ENCODE measurements around the gene DCST2. TPM values are rescaled to one million over a fixed set of nuclear protein-coding genes. Genes with fewer than 3 reads are reported as not detected.

Gene DCST2
- total RNA-seq, result 1 to 10 TPM; 1.1 to 1.4 TPM

DNA sequence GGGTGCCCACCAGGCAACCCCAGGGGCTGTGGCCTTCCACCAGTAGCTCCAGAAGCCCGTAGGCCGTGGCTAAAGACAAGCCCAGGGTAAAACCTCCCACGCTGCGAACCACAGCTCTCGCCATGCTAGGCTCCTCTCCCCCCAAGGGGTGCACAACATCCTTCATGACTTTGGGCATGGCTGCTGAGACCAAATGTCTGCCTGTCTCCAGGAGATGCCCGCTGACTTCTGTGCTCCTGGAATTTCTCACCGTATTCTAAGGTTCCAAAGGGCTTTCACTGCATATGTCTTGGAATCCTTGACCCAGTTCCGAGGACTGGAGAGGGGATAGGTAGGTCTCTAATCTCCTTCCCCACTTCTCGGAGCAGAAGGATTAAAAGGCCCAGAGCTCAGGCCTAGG is at the start of gene DCST2, which contains the start of gene DCST1:
DCST2 (minus strand) TSS at position 258 of the 400 bp plus-strand sequence; CDS start at position 178, 80 bp downstream.
DCST1 (plus strand) TSS at position 301 of the 400 bp plus-strand sequence. CDS start 213 bp downstream, outside the sequence.
- ATAC-seq (replicated peaks in 1 of 2) (no peak), DNase-seq (no peak)
- no peaks in the 10 kb centered on the region for H3K9me3 Mint-ChIP-seq
- no peaks in the 10 kb centered on the region for H3K27me3 Mint-ChIP-seq (ENCODE audit: low read depth)
- no peak within 1 kb of the TSS for H3K27ac Mint-ChIP-seq
- H3K4me1 Mint-ChIP-seq (ENCODE audit: low read depth), result no peaks in the 10 kb centered on the region
- H3K4me3 Mint-ChIP-seq, result no peak within 1 kb of the TSS
- no peaks in the 10 kb centered on the region for H3K36me3 Mint-ChIP-seq (ENCODE audit: insufficient read depth in 2 of 2)

DNA sequence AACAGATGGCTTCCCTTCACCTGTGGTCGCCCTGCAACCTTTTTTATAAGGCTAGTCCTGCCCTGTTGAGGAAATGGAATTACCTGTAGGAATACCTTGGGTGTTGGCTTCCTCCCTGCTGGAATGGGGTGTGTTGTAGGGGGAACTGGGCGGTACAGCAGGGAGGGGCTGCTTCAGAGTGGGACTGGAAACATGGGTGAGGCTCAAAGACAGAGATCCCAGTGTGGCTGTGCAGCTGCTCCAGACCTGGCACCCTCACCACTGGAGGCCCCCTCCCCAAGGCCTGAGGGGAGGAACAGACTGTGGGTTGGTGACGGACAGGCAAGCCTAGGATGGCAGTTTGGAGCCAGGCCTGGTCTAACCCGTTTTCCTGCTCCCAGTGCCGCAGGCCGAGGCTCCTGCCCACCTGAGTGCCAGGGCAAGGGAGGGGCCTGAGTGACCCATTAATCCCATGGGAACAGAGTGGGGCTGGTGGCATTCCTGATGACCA is 49.5 kb upstream of the DCST2 start:
- DNase-seq, result no peak
- Mint-ChIP-seq H3K27ac (no peak overlapping the region), H3K36me3 (ENCODE audit: insufficient read depth in 2 of 2) (peaks cover 0 to 2% of the 10 kb centered on the region in 2 donors), H3K4me3 (peak overlapping the region in 1 of 2 donors; percentile 72), H3K9me3 (no peaks in the 10 kb centered on the region), H3K4me1 (ENCODE audit: low read depth) (peaks cover 47% of the 10 kb centered on the region), H3K27me3 (ENCODE audit: low read depth) (peaks cover 43% of the 10 kb centered on the region)
- no peak for ATAC-seq (replicated peaks in 1 of 2)

DNA sequence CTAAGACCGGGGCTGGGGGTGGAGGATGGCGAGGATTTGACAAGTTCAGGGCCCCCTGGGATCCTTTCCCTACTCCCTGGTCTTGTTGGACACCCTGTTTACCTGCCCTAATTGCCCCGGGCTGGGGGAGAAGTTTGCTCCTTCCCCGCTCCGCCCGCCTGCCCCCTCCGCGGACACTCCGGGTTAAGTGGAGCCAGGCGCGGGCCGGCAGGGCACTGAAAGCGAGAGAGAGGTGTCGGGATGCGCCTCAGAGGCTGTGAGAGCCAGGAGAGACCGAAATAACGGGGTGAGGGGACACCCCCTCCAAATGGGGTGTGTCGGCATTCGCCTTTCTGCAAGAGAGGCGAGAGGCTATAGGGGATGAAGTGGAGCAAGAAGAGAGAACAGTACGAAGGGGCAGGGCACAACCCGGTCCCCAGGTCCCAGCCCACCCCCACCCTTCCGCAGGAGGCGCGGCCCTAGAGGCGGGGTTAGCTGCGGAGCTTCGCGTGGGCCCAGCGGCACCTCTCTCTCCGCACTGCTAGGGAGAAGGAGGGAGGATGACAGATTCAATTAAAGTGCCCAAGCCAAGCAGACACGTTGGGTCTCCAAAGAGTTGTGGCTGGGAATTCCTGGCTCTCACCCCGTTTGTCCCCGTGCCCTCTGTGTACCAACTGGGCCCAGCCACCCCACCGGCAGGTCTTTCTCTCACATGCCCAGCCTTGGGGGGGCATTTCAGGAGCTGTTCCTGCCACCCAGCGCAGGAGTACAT is 48.9 kb upstream of the DCST2 start:
- no peak overlapping the region for H3K27ac Mint-ChIP-seq
- peak overlapping the region; percentile 70 to 72 for H3K4me3 Mint-ChIP-seq
- peaks cover 47% of the 10 kb centered on the region for H3K4me1 Mint-ChIP-seq (ENCODE audit: low read depth)
- no peaks in the 10 kb centered on the region for H3K9me3 Mint-ChIP-seq
- DNase-seq, result peak in 1 of 2 donors; percentile 44
- H3K27me3 Mint-ChIP-seq (ENCODE audit: low read depth), result peaks cover 43% of the 10 kb centered on the region
- no peak for ATAC-seq (replicated peaks in 1 of 2)
- peaks cover 0 to 2% of the 10 kb centered on the region in 2 donors for H3K36me3 Mint-ChIP-seq (ENCODE audit: insufficient read depth in 2 of 2)

DNA sequence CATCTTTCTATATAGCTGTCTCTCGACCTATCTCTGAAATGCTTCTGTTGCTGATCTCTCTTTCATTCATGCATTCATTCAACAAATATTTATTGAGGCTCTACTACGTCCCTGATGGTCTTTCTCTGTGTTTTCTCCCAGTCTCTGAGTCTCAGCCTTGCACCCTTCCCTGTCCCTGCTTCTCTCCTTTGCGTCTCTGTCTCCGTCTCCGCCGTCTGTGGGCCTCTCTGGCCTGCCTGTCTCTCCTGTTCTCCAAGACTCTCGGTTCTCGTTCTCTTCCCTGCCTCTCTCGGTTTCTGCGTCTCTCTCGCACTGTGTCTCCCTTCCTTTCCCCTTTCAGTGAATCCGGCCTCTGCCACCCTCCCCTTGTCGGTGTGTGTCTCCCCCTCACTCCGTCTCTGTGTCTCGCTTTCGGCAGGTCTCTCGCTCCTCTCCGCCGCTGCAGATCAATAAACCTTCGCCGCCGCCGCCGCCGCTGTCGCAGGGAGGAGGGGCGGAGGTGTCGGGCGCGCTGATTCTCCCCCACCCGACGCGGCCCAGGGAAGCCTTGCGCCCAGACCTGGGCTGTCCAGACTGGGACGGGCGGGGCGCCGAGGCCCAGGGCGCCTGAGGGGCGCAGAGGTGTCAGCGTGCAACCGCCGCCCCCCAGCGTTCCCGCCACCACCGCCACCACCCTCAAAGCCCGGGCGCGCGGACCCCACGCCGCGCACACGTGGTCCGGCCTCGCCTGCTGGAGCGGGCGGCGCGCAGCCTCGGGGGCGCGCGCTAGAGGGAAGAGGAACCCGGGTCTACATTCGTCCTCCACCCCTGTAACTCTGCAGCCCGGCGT is 48.1 kb upstream of the DCST2 start:
- DNase-seq (peak; percentile 44 to 51), ATAC-seq (replicated peaks in 1 of 2) (no peak)
- Mint-ChIP-seq H3K9me3 (no peaks in the 10 kb centered on the region), H3K4me3 (peak overlapping the region; percentile 79), H3K4me1 (ENCODE audit: low read depth) (peaks cover 47% of the 10 kb centered on the region), H3K36me3 (ENCODE audit: insufficient read depth in 2 of 2) (peaks cover 0 to 2% of the 10 kb centered on the region in 2 donors), H3K27me3 (ENCODE audit: low read depth) (peaks cover 43% of the 10 kb centered on the region), H3K27ac (no peak overlapping the region)

DNA sequence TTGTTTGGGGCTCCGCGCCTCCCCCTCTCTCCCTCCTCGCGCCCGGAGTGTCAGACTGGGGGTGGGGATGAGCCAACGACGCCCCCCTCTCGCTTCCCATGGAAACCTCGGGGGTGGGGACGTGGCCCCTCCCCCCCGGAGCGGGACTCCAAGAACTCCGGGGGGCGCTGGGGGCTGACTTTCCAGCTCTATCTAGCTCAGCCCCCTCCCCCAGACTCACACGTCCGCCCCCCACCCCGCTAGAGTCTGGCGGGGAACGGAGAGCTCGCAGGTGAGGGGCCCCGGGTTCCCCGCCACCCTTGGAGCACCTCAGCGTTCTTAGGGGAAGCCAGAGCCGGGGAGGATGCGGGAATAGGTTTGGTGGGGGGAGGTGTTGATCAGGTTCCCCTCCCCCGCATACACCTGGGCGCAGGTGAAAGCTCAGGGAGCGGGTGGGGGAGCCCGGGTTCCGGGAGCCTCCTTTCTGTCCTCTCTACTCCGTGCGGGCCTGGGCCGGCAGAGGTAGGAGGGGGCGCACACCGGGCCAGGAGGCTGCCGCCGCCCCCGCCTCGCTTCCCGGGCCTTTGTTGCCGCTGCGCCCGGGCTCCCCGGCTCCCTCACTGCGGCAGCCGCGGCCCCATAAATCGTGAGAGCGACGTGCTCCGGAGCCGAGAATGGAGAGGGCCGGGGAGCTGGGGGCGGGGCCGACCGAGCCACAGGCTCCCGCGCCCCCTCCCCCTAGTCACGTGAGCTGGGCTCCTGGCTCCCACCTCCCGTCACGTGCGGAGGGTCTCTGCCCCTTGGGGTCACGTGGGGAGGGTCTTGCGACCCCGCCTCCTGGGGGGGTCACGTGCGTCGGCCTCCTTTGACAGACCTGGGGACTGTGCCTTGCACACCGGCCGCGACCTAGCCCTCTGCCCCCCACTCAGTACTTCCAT is 47.0 kb upstream of the DCST2 start:
- Mint-ChIP-seq H3K27me3 (ENCODE audit: low read depth) (peaks cover 43% of the 10 kb centered on the region), H3K4me1 (ENCODE audit: low read depth) (peaks cover 40% of the 10 kb centered on the region), H3K9me3 (no peaks in the 10 kb centered on the region), H3K27ac (no peak overlapping the region), H3K36me3 (ENCODE audit: insufficient read depth in 2 of 2) (peaks cover 0 to 2% of the 10 kb centered on the region in 2 donors), H3K4me3 (peak overlapping the region; percentile 79)
- no peak for ATAC-seq (replicated peaks in 1 of 2)
- peak; percentile 38 to 54 for DNase-seq

DNA sequence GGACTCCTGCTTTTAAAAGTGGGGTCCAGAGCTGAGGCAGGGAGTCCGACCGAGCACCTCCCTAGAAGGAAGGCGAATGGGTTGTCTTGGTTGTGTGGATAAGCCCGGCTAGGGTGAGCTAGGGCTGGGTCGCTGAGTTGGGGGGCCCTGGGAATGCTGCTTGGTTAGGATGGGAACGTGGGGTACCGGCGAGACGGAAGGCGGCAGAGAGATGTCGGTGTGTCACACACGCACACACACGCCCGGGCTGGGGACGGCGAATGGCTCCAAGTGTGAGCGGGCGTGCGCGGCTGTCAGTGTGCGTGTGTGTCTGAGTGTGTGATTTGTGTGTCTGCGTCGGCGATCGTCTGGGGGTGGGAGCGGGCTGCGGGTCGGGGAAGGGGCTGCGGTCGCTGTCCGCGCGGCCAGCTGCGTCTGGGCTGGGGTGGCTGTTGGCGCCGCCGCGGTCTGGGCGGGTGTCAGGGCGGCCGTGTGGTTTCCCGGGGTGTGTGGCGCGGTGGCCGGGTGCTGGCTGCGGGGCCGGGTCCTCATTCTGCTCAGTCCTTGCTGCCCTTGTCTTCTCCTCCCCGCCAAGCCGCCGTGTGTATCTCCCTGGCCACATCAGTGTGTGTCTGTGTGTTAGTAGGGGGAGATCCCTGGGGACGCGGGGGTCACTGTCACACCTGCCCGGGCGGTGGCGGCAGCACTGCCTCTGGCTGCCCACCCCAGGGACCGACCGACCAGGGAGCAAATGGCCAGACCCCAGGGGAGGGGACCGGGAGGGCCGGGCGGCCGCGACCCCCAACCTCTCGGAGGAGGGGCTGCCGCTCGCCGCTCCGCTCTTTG is 46.1 kb upstream of the DCST2 start:
- Mint-ChIP-seq H3K9me3 (no peaks in the 10 kb centered on the region), H3K36me3 (ENCODE audit: insufficient read depth in 2 of 2) (peaks cover 0 to 2% of the 10 kb centered on the region in 2 donors), H3K27ac (peak overlapping the region; percentile 24), H3K4me3 (peak overlapping the region; percentile 72 to 79), H3K27me3 (ENCODE audit: low read depth) (peaks cover 43% of the 10 kb centered on the region), H3K4me1 (ENCODE audit: low read depth) (peaks cover 37% of the 10 kb centered on the region)
- peak; percentile 46 to 48 for DNase-seq
- ATAC-seq (replicated peaks in 1 of 2), result peak; percentile 10 to 12

DNA sequence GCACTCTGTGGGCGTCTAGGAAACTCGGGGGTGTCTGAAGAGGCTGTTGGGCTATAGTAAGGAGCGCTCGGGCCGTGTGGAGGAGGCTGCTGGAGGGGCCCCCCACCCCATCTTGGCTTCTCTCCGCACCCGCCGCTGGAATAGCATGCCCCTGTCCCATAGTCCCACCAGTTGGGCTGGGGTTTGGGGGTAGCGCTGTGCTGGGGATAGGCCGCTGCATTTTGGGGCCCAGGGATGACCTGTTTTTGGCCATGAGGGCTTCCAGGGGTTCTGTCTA is 45.6 kb upstream of the DCST2 start:
- H3K27ac Mint-ChIP-seq, result peak overlapping the region; percentile 24
- H3K9me3 Mint-ChIP-seq, result no peaks in the 10 kb centered on the region
- DNase-seq (no peak), ATAC-seq (replicated peaks in 1 of 2) (peak in 1 of 2 donors; percentile 6)
- peaks cover 32% of the 10 kb centered on the region for H3K4me1 Mint-ChIP-seq (ENCODE audit: low read depth)
- peaks cover 41% of the 10 kb centered on the region for H3K27me3 Mint-ChIP-seq (ENCODE audit: low read depth)
- H3K36me3 Mint-ChIP-seq (ENCODE audit: insufficient read depth in 2 of 2), result peaks cover 0 to 2% of the 10 kb centered on the region in 2 donors
- H3K4me3 Mint-ChIP-seq, result peak overlapping the region; percentile 72 to 79

DNA sequence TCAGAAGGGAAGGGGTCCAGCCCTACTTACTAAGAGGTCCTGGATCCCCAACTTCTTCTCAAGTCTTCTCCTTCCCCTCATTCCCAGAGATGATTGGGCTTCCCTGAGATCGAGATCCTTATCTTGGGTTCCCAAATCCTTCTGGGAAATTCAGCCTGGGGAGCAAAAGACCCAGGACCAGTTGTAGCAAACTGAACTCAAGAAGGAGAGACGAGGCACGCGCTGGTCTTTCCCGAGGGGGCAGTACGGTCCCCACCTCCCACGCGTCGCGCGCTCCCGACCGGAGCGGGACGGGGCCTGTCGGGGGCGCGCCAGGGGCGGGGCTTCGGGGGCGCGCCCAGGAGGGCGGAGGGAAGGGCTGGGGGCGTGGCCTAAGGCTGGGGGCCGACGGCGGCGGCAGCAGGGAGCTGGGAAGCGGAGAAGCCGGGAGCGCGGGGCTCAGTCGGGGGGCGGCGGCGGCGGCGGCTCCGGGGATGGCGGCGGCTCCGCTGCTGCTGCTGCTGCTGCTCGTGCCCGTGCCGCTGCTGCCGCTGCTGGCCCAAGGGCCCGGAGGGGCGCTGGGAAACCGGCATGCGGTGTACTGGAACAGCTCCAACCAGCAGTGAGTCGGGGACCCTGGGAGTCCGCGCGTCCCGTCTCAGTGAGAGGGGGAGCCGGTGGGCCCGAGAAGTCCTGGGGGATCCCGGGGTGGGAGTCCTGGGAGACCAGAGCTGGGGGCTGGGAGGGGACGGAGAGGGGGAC is 45.1 kb upstream of the DCST2 start, which contains the start of gene EFNA3:
EFNA3 (plus strand) TSS at position 369 of the 741 bp plus-strand sequence; CDS start at position 474, 105 bp downstream.
- Mint-ChIP-seq H3K9me3 (no peaks in the 10 kb centered on the region), H3K4me3 (peak within 1 kb of the TSS; percentile 72 to 79), H3K36me3 (ENCODE audit: insufficient read depth in 2 of 2) (peaks cover 0 to 2% of the 10 kb centered on the region in 2 donors), H3K27me3 (ENCODE audit: low read depth) (peaks cover 36% of the 10 kb centered on the region), H3K4me1 (ENCODE audit: low read depth) (peaks cover 32% of the 10 kb centered on the region), H3K27ac (peak within 1 kb of the TSS; percentile 24)
- peak; percentile 68 to 78 for DNase-seq
- peak; percentile 46 to 53 for ATAC-seq (replicated peaks in 1 of 2)

DNA sequence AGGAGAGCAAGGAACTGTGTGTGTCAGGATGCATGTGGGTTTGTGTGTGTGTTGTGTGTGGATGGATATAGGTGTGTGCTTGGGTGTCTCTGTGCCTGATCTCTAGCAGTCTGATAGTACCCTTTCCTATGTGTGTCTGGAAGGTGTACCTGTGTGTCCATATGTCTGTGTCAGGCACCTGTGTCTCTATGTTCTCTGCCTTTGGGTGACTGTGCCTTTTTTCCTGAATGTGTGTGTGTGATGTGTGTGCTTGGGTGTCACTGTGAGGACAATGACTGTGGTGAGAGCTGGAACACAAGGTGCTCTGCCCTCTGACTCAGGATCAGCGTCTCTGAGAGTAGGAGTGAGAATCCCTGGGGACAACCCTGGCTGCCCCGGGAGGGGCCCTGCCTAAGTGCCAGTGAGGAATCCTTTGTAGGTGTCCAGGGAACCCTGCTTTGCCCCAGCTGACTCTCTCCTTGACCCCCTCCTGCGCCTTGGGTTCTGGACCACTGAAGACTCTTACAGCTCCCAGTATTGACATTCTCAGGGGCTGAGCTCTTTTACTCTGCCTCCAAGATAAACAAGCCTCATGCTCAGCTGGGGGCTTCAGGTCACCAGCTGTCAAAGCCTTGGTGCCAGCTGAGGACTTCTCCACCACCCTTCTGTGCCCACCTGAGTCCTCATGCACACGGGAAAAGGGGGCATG is 44.3 kb upstream of the DCST2 start:
- DNase-seq (no peak), ATAC-seq (replicated peaks in 1 of 2) (no peak)
- H3K36me3 Mint-ChIP-seq (ENCODE audit: insufficient read depth in 2 of 2), result peaks cover 0 to 2% of the 10 kb centered on the region in 2 donors
- H3K4me3 Mint-ChIP-seq, result peak overlapping the region in 1 of 2 donors; percentile 79
- H3K9me3 Mint-ChIP-seq, result no peaks in the 10 kb centered on the region
- H3K27me3 Mint-ChIP-seq (ENCODE audit: low read depth), result peaks cover 28% of the 10 kb centered on the region
- H3K4me1 Mint-ChIP-seq (ENCODE audit: low read depth), result peaks cover 36% of the 10 kb centered on the region
- no peak overlapping the region for H3K27ac Mint-ChIP-seq

DNA sequence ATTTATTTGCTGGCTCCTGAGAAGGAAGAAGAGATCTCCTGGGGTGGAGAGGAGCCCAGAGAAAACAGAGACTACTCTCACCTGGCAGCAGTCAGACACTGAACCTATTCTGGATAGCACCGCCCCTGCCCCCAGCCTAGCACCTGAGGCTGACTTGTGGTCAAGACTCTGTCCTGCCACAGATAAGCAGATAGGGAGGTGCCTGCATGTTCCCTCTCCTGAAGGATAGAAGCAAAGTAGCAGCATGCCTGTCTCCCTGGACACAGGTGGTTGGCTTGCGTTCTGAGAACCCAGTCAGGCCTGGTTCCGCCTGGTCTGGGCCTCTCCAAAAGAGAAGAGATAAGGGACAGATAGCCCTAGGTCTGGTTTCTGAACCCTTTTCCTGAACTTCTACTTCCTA is 43.8 kb upstream of the DCST2 start:
- Mint-ChIP-seq H3K36me3 (ENCODE audit: insufficient read depth in 2 of 2) (peaks cover 0 to 2% of the 10 kb centered on the region in 2 donors), H3K27me3 (ENCODE audit: low read depth) (peaks cover 23% of the 10 kb centered on the region), H3K27ac (no peak overlapping the region), H3K4me3 (no peak overlapping the region), H3K9me3 (no peaks in the 10 kb centered on the region), H3K4me1 (ENCODE audit: low read depth) (peaks cover 33% of the 10 kb centered on the region)
- no peak for ATAC-seq (replicated peaks in 1 of 2)
- no peak for DNase-seq

DNA sequence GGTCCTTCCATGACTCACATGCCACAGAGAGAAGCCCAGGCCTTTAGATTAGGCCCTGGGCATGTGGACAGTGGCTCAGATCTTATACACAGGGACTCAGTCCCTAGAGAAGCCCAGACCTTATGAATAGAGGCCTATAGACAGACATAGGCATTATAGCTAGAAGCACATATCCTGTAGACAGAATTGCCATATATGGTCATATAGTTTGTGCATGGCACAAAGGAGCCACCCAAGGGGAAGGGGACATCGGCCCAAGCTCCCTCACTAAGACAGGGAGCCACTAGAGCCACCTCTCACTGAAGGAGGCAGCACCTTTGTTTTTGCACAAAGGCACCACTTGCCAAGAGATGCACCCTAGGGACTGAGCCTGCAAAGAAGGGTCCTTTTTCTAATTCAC is 42.8 kb upstream of the DCST2 start:
- DNase-seq (no peak), ATAC-seq (replicated peaks in 1 of 2) (no peak)
- H3K4me3 Mint-ChIP-seq, result no peak overlapping the region
- H3K4me1 Mint-ChIP-seq (ENCODE audit: low read depth), result peaks cover 25% of the 10 kb centered on the region
- no peaks in the 10 kb centered on the region for H3K9me3 Mint-ChIP-seq
- H3K27ac Mint-ChIP-seq, result no peak overlapping the region
- H3K27me3 Mint-ChIP-seq (ENCODE audit: low read depth), result peaks cover 13% of the 10 kb centered on the region
- H3K36me3 Mint-ChIP-seq (ENCODE audit: insufficient read depth in 2 of 2), result peaks cover 0 to under 1% of the 10 kb centered on the region in 2 donors
